ENCODE results near the gene PRSS57.

DNA sequence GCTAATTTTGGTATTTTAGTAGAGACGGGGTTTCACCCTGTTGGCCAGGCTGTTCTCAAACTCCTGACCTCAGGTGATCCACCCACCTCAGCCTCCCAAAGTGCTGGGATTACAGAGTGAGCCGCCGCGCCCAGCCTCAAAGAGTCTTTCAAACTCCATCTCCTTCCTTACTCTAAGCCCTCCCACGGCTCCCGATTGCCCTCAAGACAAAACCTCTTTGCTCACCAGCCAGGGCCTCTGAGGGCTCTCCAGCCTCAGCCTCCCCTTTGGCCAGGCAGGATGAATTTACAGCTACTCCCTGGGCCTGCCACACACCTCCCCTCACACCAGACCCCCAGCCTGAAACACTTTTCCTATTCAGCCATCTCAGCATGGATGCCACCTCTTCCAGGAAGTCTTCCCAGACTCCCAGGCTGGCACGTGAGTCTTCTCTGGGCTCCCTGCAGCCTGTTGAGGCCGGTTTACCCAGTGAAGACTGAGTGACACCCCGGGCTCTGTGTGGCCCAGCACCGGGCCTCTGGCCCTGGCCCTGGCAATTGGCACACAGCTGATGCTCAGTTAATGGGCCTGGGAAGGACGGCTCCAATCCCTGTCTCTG lies 7.6 kb downstream of the PRSS57 start:
- TF ChIP-seq EP300 (IDR thresholded peaks at IDR 0.05) = no peak
- TF ChIP-seq, protein P1, sequence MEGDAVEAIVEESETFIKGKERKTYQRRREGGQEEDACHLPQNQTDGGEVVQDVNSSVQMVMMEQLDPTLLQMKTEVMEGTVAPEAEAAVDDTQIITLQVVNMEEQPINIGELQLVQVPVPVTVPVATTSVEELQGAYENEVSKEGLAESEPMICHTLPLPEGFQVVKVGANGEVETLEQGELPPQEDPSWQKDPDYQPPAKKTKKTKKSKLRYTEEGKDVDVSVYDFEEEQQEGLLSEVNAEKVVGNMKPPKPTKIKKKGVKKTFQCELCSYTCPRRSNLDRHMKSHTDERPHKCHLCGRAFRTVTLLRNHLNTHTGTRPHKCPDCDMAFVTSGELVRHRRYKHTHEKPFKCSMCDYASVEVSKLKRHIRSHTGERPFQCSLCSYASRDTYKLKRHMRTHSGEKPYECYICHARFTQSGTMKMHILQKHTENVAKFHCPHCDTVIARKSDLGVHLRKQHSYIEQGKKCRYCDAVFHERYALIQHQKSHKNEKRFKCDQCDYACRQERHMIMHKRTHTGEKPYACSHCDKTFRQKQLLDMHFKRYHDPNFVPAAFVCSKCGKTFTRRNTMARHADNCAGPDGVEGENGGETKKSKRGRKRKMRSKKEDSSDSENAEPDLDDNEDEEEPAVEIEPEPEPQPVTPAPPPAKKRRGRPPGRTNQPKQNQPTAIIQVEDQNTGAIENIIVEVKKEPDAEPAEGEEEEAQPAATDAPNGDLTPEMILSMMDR (IDR thresholded peaks at IDR 0.05) = no peak
- TF ChIP-seq POLR2A (IDR thresholded peaks at IDR 0.05) = no peak
